CD4-positive, alpha-beta T cell treated with Interleukin-4 for 4 hours (primary cell): ENCODE results near the gene GLIS1.

Source experiments
- DNase-seq: peaks from one replicate; pipeline ENCODE4 v3.0.0-alpha.2; 2020

GLIS1 gene

DNA sequence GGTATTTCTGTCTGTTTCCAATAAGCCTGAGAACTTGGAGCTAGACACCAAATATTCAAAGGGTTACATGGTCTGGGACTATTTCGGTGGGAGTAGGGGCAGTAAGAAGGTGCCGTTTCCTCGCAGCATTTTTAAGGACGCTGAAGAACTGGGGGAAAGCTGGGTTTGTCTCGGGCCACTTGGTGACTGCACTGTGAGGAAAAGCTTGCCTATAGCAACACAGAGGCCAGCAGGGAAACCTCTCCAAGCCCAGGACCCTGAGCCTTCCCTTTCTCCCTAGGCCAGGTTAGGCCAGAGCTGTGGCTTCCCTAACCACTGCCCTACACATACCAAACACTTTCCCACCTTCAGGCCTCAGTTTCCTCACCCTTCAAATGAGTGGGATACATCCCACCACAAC lies 3.3 kb downstream of the GLIS1 start:
- no peak for DNase-seq

- no peak for DNase-seq
Measured at GRCh38 chr1:53735261-53735660, 3.7 kb downstream of the GLIS1 start.

DNA sequence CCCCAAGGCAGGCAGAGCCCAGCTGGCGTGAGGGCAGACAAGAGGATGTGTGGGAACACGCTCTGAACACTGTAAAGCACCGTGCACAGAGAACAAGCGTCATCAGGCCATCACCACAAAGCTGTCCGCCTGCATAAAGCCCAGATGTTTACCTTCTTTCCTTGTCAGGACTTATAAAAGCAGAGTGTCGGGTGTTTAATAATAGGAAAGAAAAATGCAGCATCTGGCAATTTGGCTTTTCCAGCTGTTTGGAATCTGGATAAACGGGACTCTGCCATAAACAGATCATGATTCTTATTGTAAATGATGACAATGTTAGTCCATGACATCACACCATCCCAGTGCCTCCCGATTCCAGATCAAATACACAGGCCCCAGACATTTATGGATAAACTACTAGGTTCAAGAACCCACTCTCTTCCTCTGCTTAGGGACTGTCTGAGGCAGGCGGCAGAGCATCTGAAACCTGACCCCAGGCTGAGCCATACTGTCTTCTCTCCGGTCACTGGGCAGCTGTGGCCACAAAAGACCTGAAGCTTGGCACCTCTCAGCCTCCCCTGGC lies 4.2 kb downstream of the GLIS1 start:
- DNase-seq, result no peak

- DNase-seq, result no peak
Measured at GRCh38 chr1:53733975-53734649, 4.9 kb downstream of the GLIS1 start.

DNA sequence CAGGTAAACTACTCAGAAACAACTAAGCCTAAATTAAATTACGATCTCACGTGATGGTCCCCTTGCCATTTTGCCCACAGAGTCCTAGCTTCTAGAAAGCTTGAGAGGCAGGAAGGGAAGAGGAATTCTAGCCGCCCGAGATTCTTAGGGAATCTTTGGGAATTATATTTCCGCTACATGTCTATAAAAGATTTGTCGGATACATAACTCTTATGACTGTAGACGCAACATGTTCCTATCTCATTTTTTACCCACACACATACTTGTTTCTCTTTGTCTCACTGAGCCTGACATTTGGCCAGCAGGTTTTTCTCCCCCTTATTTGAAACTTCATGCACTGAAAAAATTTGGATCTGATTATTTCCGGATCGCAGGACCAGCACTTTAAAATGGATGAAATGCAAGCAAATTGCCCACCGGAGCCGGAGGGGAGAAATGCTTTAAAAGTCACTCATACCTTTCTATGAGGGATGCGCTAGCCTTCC lies 5.5 kb downstream of the GLIS1 start:
- DNase-seq, result no peak

DNA sequence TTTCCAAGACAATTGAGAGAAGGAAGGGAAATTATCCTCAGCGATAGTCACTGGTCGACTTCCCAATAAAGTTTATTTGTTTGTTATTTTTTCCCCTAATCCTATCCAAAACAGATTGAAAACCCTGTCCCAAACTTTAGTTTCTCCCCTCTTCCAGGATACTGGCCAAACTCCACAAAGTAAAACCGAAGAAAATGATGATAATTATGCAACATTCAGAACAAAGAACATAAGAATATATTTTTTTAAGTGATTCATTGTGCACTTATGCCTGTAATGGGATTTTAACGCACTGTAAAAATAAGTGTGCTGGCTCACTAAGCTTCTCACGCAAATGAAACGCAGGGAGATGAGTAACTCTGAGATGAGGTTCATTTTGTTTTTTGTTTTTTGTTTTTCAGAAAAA lies 6.0 kb downstream of the GLIS1 start:
- DNase-seq, result no peak

DNA sequence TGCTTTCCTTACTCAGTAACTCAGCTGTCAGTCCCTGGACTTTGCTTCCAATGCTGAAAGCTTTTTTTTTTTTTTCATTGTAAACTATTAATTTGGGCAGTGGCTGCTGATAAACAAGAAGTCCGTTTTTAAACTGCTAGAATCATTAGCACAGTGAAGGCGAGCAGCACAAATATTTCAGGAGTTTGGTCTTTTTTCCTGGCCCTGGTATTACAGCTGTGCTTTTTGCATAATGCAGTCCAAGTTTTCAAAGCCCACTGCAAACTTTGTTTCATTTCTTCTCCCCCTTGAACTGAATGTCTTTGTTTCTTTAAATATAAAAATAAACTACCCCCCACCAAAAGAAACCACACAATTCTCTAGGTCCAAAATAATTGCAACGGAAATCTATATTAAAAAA lies 6.6 kb downstream of the GLIS1 start:
- no peak for DNase-seq

GRCh38 chr1:53731779-53732305 lies 7.1 kb downstream of the GLIS1 start:
- no peak for DNase-seq

DNA sequence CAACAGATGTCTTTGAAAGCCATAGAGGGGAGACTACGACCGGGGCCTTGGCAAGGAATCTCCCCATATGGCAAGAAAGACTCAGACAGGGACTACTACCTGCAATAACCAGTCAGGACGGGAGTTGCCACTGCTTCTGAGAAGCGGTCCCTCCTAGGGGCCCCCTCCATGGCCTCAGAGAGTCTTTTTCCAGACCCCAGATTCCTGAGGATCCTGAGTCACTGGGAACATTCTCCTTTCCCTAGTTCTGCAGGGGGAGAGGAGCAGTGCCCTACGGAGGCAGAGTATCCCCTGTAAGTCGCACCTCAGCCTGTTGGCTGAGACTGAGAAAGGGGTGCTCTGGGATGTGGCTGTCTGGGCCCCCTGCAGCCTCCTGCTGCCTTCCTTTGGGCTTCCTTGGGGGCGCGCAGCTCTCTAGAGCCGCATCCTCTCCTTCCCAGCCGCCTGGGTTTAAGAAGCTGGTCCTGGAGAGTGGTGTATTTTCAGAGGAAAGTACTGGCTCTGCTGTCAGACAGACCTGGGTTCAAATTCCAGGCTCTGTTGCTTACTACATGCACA lies 7.8 kb downstream of the GLIS1 start:
- no peak for DNase-seq

DNA sequence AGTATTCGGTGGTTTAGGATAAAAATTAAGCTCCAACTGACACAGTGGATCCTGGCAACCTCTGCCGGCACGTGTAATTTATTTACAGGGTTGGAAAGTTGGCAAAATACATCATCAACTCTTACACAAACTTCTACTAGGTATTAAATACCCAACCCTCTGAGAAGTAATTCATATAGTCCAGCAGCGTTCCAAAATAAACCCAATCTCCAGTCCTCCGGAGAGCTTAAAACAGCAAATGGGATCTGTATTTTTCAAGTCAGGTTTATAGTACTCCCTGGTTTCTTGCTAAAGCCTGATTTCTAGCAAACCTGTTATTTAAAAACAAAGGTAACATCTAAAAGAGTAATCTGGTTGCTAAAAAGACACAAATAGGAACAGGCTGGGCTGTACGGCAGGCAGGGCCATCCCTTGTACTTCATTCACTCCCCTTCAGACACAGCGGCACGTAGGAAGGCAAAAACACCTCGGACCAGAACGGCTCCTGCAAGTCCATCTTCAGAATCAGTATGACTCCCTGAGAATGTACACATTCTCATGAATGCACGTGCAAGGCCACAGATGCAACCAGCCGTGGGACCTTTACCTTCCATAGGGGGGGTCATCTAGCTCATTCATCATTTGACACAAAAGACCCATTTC lies 8.6 kb downstream of the GLIS1 start:
- no peak for DNase-seq

DNA sequence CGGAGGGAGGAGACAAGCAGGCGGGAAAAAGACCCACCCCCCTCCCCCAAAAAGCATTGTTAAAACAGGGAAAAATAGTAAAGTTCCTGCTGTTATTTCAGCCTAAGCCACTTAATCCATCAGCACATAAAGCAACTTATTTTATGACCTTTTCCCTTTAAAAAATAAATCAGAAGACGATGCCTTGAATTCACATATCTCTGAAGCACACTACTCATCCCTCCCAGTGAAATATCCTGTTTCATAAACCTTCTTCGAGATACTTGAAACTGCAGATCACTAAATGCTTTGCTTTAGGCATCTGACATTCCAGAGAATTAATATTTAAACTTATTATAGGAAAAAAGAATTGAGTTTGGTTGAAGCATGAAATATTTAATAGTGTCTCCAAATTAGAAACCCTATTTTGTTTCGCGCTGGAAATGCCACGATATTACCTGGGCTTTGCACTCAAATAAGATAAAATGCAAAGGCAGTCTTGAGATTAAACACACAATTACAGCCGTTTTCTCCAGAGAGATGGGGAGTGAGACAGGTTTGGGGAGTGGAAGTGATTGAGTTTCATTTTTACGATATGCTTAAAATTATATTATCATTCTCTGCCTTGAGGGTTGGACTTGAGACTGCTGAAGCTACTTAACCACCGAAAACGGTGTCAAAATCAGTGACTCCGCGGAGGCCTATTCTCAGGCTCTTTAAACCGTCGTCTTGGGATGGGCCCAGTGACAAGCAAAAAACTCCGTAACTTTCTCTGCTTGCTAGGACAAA lies 9.3 kb downstream of the GLIS1 start:
- no peak for DNase-seq

- no peak for DNase-seq
Measured at GRCh38 chr1:53728702-53729455, 10.1 kb downstream of the GLIS1 start.

DNA sequence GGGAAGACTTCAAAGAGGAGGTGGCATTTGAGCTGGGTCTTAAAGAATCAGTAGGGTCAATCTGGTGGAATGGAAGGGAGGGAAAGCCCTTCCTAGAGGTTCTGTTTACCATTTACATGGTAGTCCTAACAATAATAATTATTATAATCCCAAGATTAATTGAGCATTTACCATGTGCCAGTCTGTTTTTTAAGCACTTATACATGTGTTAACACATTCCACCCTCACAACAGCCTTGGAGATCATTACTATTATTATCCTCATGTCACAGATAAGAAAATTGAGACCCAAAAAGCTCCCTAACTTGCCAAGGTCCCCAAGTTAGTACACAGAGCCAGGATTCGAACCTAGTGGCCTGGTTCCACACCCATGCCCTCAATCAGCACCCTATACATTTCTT lies 10.8 kb downstream of the GLIS1 start:
- DNase-seq, result no peak

DNA sequence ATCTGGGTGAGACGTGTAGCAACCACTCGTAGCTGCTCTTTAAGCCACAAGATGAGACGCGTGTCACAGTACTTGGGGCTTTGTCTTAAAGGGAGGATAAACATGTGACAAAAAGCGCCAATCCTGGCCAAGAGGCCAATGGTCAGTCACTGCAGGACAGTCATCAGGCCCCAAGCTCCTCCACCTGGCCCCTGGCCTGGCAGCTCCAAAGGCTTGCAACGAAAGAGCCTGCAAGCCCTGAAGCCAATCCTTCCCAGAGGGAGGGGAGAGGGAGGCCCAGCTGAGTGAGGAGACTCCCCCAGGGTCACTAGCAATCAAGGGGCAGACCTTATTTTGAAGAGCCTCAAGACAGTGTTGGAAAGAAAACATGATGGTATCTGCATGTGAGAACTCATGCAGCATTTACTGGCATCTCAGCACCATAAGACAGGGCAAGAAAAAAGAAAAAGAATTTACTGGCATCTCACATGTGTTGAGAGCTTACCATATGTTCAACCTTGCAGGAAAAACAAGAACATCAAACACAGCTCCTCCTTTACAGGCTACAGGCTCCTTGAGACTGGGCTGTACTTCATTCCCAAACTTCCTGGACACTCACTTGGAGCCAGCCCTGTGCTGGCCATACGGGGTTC lies 11.4 kb downstream of the GLIS1 start:
- no peak for DNase-seq

- DNase-seq, result no peak
Measured at GRCh38 chr1:53726009-53726600, 12.9 kb downstream of the GLIS1 start.

DNA sequence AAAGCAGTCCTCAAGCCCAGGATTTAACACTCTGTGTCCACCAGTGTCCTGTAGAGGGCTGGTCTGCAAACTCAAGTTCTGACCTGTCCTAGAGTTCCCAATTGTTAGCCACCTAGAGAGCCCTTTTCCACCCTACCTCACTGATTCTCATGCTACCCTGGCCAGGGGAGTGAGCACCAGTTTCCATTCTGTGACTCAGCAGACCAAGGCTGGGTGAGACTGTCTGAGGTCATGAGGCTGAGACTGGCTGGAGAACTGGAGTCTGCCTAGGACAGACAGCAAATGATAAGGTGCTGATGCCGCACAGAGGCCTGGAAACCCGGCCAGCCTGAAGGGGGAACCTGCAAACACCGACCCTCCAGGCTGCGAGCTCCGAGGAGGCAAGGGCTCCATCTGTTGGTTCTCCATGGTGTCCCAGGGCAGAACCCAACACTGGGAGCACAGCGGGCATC lies 13.7 kb downstream of the GLIS1 start:
- no peak for DNase-seq

DNA sequence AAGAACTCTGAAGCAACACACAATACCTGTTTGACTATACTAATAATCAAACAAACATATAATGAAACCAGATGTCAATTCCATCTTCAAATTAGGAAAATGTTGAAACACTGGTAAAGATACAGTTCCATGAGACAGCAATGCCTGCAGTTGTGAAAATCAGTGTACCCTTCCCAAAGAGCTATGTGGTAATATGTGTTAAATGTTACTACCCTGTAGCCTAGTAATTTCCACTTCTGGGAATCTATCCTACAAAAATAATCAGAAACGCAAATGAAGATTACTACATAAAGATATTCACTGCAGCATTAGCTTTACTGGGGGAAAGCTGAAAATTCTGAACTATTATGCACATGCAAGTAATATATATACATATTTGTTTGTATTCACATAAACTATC lies 16.9 kb downstream of the GLIS1 start:
- no peak for DNase-seq

DNA sequence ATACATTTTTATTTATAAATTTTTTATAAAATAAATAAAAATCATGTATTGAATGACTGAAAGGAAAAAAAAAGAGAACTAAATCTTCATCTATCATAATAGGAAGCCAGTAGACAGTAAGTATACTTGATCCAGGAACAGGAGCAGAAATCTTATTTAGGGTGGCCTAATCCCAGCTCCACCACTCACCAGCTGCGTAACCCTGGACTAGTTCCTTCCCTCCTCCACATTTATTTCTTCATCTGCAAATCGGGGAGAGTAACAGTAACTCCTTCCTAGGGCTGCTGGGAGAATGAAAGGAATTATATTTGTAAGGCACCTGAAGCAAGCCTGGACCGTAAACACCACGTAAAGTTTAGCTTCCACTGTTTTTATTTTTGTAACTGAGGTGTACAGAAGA lies 17.9 kb downstream of the GLIS1 start:
- DNase-seq, result no peak

GRCh38 chr1:53719469-53719868 lies 19.5 kb downstream of the GLIS1 start:
- no peak for DNase-seq

GRCh38 chr1:53718443-53718842 lies 20.5 kb downstream of the GLIS1 start:
- no peak for DNase-seq
